Choroid plexus epithelial cell (primary cell): Measurements from ENCODE around the gene PAFAH1B2.

ENCODE experiments used
- DNase-seq: peaks from one replicate; pipeline ENCODE4 v3.0.0-alpha.2; 2010; ENCODE audit warnings: low read depth
- H3K4me3 ChIP-seq: 2 replicates; pipeline ENCODE4 v1.5.1; 2011; ENCODE audit warnings: low read depth, mild to moderate bottlenecking, control low read depth, low read length, moderate library complexity
- TF ChIP-seq, protein P1 (sequence below): conservative IDR thresholded peaks from 2 replicates; pipeline ENCODE4 v1.5.1; 2011; ENCODE audit warnings: low read depth, mild to moderate bottlenecking, control low read depth, inconsistent platforms, low read length, moderate library complexity

The PAFAH1B2 gene

GRCh38 chr11:117146521-117146920 is 2.4 kb downstream of the PAFAH1B2 start:
- DNase-seq = peak; percentile 57
- H3K4me3 ChIP-seq = peak overlapping the region; percentile 8
- TF ChIP-seq, protein P1, sequence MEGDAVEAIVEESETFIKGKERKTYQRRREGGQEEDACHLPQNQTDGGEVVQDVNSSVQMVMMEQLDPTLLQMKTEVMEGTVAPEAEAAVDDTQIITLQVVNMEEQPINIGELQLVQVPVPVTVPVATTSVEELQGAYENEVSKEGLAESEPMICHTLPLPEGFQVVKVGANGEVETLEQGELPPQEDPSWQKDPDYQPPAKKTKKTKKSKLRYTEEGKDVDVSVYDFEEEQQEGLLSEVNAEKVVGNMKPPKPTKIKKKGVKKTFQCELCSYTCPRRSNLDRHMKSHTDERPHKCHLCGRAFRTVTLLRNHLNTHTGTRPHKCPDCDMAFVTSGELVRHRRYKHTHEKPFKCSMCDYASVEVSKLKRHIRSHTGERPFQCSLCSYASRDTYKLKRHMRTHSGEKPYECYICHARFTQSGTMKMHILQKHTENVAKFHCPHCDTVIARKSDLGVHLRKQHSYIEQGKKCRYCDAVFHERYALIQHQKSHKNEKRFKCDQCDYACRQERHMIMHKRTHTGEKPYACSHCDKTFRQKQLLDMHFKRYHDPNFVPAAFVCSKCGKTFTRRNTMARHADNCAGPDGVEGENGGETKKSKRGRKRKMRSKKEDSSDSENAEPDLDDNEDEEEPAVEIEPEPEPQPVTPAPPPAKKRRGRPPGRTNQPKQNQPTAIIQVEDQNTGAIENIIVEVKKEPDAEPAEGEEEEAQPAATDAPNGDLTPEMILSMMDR = no peak

GRCh38 chr11:117152066-117152465 is 8.0 kb downstream of the PAFAH1B2 start:
- no peak for DNase-seq
- H3K4me3 ChIP-seq = no peak overlapping the region
- TF ChIP-seq, protein P1 = no peak

DNA sequence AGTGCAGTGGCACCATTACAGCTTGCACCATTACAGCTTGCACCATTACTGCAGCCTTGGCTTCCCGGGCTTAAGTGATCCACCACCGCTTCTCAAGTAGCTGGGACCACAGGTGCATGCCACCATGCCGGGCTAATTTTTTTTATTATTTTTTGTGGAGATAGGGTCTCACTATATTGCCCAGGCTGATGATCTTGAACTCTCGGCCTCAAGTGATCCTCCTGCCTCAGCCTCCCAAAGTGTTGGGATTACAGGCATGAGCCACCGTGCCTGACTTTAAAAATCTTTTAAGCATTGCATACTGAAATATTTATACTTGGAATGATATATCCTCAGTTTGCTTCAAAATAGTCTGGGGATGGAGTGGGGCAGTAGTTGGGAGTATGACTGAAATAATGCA is 10.4 kb downstream of the PAFAH1B2 start:
- DNase-seq = no peak
- no peak overlapping the region for H3K4me3 ChIP-seq
- TF ChIP-seq, protein P1 = no peak

- TF ChIP-seq, protein P1 = no peak
- no peak overlapping the region for H3K4me3 ChIP-seq
- no peak for DNase-seq
These were observed 13.4 kb downstream of the PAFAH1B2 start for GRCh38 chr11:117157507-117157906.

- DNase-seq = no peak
These were observed 15.8 kb downstream of the PAFAH1B2 start for GRCh38 chr11:117159892-117160291.

GRCh38 chr11:117160826-117161225 is 16.7 kb downstream of the PAFAH1B2 start:
- no peak for DNase-seq
- TF ChIP-seq, protein P1 = no peak
- no peak overlapping the region for H3K4me3 ChIP-seq

More at GRCh38 chr11:117159892-117160291, 15.8 kb downstream of the PAFAH1B2 start:
- H3K4me3 ChIP-seq = no peak overlapping the region
- TF ChIP-seq, protein P1 = no peak

- no peak overlapping the region for H3K4me3 ChIP-seq
- TF ChIP-seq, protein P1 = no peak
- no peak for DNase-seq
These were observed 22.4 kb downstream of the PAFAH1B2 start for GRCh38 chr11:117166491-117166890.
